ENCODE measurements around the gene ZDHHC7. TPM values are rescaled to one million over a fixed set of nuclear protein-coding genes. Genes with fewer than 3 reads are reported as not detected.

Gene ZDHHC7
- total RNA-seq, 2 donors from 2014 or later, result 17.5 to 39.2 TPM

DNA sequence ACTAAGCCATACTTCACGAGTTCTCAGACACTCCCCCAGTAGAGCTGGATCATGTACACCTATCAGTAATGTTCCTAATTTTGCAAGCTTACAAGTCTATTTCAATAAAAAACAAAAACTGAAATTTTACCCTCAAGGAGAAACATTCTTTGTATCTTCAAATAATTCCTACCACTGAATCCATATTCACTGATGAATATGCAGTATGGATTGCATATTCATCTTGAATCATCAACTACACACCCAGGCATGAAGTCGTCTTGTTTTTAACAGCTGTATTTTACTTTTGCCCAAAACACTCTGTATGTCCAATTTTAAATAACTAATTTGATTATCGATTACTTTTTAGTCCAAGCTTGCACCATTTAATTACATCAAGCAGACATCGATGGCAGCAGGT is 31.8 kb downstream of the ZDHHC7 start:
- TF ChIP-seq CTCF (IDR thresholded peaks at IDR 0.05) (no peak), POLR2A (IDR thresholded peaks at IDR 0.05) (no peak)
- H3K27me3 ChIP-seq, result no peaks in the 10 kb centered on the region
- no peak overlapping the region for H3K4me3 ChIP-seq
- ATAC-seq (no peak), DNase-seq (no peak)
- WGBS, 2 donors, result 83 to 91% methylated on average over 4 of the region's 4 CpGs
- no peaks in the 10 kb centered on the region for H3K9me3 ChIP-seq
- intact Hi-C loops (cut with DNase I), result loop anchor here (10.0 kb wide), 1 partner anchor 105 kb away; no protein-coding TSS in a partner anchor
- peaks cover 10% of the 10 kb centered on the region in 2 donors for H3K36me3 ChIP-seq (replicated peaks in 1 of 2; ENCODE audit: insufficient read depth in 1 of 2, low read depth in 2 of 2)
- H3K4me1 ChIP-seq, result peaks cover 38% of the 10 kb centered on the region
- H3K27ac ChIP-seq, result no peak overlapping the region

DNA sequence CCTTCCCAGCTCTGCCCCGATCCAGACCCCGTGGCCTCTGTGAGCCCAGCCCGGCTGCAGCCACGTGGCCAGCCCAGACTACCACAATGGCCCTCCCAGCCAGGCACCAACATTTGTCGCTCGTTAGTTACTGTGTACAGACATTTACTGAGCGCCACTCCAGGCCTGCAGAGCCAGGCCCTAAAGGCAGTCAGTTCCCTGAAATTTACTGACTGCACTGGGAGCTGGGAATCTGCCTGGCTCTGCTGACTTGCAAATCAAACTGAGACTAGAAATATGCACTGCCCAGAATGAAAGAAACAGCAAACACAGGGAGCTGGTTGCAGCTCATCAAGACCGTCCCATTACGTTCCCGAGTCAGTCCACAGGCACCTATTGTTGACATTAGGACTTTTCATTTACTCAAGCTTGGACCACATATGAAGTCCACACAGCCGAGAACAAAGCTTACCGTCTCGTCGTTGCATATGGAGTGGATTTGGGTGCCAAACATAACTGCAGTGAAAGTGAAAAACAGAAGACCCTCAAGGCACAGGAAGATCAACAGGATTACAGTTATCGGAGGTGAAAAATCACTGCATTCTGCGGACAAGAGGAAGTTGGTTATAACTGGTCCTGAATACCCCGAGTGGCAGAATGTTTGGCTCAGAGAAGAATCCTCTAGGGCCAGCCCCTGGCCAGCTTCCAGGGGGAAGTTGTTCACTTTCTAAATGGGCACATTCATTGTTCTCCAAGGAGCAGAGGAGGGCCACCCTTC is 34.5 kb downstream of the ZDHHC7 start:
- H3K27me3 ChIP-seq, result no peaks in the 10 kb centered on the region
- WGBS, 2 donors, result 77% methylated on average over 17 of the region's 17 CpGs
- no peak overlapping the region for H3K4me3 ChIP-seq
- peak; percentile 37 for ATAC-seq
- H3K9me3 ChIP-seq, result no peaks in the 10 kb centered on the region
- TF ChIP-seq POLR2A (IDR thresholded peaks at IDR 0.05) (no peak), CTCF (IDR thresholded peaks at IDR 0.05) (no peak)
- intact Hi-C loops (cut with DNase I), result loop anchor here (10.0 kb wide), 1 partner anchor 108 kb away; no protein-coding TSS in a partner anchor
- H3K27ac ChIP-seq, result peak overlapping the region in 3 of 4 donors; percentile 37 to 55 (median 40)
- peak; percentile 48 to 76 (median 65) for DNase-seq
- H3K4me1 ChIP-seq, result peaks cover 33% of the 10 kb centered on the region
- peaks cover 10 to 13% of the 10 kb centered on the region in 2 donors for H3K36me3 ChIP-seq (replicated peaks in 1 of 2; ENCODE audit: insufficient read depth in 1 of 2, low read depth in 2 of 2)

DNA sequence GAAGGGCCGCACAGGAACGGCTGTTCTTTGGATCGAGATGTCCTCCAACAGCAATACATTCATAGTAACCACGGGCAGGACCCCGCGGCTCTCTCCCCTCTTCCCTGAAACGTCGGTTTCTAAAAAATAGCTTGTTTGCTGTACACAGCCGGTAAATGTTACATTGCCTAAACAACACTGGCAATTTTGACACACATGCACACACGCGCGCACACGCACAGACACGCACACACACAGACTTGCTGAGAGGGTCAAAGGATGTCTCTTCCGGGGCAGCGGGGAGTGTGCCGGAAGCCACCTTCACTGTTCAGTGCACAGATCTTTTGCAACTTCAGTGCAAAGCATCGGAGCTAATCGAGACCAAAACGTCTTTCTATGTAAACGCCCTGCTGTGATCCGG is 35.8 kb downstream of the ZDHHC7 start:
- DNase-seq (no peak), ATAC-seq (no peak)
- Histone ChIP-seq H3K27ac (no peak overlapping the region), H3K4me3 (no peak overlapping the region), H3K27me3 (no peaks in the 10 kb centered on the region), H3K9me3 (no peaks in the 10 kb centered on the region), H3K36me3 (replicated peaks in 1 of 2; ENCODE audit: insufficient read depth in 1 of 2, low read depth in 2 of 2) (peaks cover 10 to 11% of the 10 kb centered on the region in 2 donors), H3K4me1 (peaks cover 30% of the 10 kb centered on the region)
- 89 to 95% methylated on average over 22 of the region's 22 CpGs for WGBS, 2 donors
- intact Hi-C loops (cut with DNase I), result loop anchor here (10.0 kb wide), 1 partner anchor 109 kb away; no protein-coding TSS in a partner anchor
- TF ChIP-seq POLR2A (IDR thresholded peaks at IDR 0.05) (no peak), CTCF (IDR thresholded peaks at IDR 0.05) (no peak)

DNA sequence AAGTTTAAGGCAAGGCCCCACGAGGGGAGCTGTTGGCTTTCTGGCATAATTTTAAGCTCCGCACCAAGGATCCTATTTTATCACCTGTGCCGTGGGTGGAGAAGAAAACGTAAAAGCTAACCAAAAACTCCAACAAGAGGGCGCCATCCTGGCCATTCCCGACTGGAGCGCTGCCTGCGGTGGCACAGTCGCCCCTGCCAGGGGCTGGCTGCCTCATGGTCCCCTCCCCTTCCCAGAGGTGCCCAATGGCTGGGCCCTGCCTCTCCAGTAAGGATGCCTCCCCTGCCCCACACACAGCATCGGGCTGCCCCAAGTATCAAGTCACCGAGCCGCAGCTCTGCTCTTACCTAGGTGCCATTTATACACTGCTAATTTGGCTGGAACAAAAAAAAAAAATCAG is 36.3 kb downstream of the ZDHHC7 start:
- DNase-seq, result no peak
- no peaks in the 10 kb centered on the region for H3K27me3 ChIP-seq
- H3K27ac ChIP-seq, result no peak overlapping the region
- no peaks in the 10 kb centered on the region for H3K9me3 ChIP-seq
- peaks cover 10 to 11% of the 10 kb centered on the region in 2 donors for H3K36me3 ChIP-seq (replicated peaks in 1 of 2; ENCODE audit: insufficient read depth in 1 of 2, low read depth in 2 of 2)
- peaks cover 30% of the 10 kb centered on the region for H3K4me1 ChIP-seq
- WGBS, 2 donors, result 85 to 92% methylated on average over 6 to 12 of the region's 12 CpGs
- ATAC-seq, result no peak
- intact Hi-C loops (cut with DNase I), result loop anchor here (10.0 kb wide), 1 partner anchor 110 kb away; no protein-coding TSS in a partner anchor
- no peak overlapping the region for H3K4me3 ChIP-seq
- TF ChIP-seq CTCF (IDR thresholded peaks at IDR 0.05) (no peak), POLR2A (IDR thresholded peaks at IDR 0.05) (no peak)

Measured in body of pancreas (tissue), 4 donors.